Measurements from ENCODE around the gene SDF4.

SDF4 gene

GRCh38 chr1:1226566-1227362 is 5.0 kb downstream of the SDF4 start:
- no peak for DNase-seq

DNA sequence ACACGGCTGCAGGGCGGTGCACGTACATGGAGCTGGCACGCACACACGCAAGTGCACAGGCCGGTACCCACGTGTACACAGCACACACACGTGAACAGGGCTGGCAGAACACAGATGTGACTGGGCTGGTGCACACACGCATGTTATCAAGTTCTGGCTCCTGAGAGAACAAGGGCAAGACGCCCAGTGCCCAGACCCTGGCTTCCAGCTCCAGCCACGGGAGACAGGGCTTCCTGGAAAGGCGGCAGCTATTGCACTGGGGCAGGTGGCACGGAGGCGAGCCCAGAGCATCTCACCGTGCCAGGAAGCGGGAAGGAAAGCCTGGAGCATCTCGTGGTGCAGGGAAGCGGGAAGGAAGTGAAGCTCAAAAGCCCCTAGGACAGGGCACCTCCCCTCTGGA is 5.9 kb downstream of the SDF4 start:
- no peak for DNase-seq

GRCh38 chr1:1225238-1225845 is 6.5 kb downstream of the SDF4 start:
- DNase-seq: no peak

GRCh38 chr1:1223891-1224290 is 7.9 kb downstream of the SDF4 start:
- no peak for DNase-seq

- no peak for DNase-seq
Observed at GRCh38 chr1:1223321-1223720, 8.5 kb downstream of the SDF4 start.

- no peak for DNase-seq
Observed at GRCh38 chr1:1222575-1223225, 9.1 kb downstream of the SDF4 start.

DNA sequence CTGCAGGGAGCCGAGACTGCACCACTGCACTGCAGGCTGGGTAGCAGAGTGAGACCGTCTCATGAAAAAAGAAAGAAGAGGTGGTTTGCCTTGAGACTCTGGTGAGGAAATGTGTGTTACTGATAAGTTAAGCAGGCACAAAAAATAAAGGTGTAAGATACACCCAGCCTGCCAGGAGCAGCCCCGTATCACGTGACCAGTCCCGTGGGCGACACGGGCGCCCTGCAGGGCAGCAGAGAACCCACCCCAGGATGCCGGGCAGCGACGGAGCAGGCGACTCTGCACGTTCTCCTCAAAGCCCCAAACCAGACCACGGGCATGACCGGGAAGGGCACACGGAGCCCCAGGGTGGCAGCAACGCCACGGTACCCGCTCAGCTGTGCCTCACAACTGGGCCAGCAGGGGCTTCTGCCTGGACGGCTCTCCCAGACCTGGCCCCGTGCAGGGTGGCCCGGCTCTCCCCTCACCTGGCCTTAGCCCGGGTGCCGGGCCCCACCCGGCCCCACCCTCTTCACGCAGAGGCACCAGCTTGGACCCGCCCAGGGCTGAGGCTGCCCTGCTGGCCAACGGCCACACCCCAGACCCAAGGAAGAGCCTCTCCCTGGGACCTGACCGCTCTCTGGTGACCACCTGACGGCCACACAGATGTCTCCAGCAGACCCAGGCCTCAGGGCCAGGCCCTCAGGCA is 9.8 kb downstream of the SDF4 start:
- DNase-seq: no peak

DNA sequence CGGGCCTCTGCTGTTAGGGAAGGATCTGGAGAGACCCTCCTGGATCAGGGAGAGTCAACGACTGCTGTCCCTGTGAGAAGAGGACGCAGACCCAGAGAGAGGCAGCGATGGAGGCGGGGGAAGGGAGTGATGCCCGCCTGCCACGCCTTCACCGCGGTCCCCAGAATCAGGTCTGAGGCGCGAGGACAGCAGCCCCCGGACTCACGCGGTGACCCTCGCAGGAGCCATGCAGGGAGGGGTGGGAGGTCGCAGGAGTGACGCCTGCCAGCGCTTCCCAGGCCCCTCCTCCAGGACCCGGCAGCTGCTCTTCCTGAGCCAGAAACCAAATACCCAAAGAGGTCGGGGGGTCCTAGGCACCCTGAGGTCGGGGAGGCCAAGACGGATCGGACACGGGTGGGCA is 11.6 kb downstream of the SDF4 start:
- DNase-seq: no peak

- no peak for DNase-seq
Observed at GRCh38 chr1:1219341-1219740, 12.5 kb downstream of the SDF4 start.

DNA sequence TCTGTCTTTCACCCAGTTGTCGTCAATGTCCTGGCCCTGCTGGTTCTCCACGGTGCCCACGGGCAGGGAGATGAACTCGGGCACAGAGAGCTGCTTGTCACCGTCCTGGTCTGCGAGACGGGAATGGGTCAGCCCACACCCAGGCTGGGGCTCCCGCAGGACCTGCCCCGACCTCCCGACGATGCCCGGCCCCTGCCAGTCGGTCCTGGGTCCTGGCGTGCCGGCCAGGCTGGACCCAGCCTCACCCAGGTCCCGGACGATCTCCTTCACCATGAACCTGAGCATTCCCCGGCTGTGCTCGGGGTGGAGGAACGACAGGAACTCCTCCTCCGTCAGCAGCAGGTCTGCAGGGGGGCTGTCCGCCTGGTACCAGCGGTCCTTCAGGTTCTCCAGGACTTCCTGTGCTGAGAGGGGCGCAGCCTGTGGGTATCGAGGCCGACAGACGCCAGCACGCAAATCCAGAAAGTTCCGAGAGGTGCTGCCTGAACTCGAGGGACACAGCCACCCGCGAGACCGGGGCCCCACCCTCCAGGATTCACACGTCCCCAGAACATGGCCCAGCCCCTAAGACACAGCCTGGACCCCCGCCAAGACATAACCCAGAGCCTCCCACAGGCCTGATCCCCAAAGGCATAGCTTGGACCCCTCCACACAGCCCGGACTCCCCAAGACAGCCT is 13.1 kb downstream of the SDF4 start:
- DNase-seq: no peak

DNA sequence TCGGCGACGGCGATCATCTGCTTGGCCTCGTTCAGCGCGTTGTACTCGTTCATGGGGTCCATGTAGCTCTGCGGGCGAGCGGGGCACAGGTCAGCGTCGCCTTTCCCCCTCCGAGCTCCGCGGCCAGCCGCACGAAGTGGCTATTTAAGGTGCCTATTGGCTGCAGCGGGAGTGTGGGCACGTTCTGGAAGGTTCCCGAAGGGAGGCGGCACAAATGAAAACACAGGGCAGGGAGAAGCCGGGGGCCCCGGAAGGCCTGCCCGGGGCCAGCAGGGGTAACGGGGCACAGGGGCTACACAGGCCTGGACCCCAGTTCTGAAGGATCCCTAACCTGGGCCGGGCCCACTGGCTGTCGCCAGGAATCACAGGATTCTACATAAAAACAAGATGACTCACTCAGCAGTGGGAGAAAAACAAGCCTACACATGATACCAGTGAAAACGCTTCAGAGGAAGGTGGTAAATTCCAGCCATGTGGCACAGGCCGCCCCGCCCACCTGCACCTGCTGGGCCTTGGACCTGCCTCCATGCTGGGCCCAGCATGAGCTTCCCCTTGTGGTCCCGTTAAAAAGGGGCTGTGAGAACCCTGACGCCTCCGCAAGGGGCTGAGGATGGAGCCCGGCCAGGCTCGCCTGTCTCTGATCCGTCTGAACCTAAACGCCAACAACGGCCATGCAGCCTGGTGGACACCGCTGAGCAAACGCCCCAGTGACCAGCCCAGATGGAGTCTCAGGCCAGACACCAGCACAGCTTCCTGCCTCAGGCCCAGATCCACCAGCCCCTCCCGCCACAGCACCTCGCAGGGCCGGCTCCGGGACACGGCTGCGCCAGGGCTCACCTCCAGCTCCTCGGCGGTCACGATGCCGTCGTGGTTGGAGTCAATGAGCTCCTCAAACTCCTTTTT is 13.9 kb downstream of the SDF4 start:
- DNase-seq: no peak

DNA sequence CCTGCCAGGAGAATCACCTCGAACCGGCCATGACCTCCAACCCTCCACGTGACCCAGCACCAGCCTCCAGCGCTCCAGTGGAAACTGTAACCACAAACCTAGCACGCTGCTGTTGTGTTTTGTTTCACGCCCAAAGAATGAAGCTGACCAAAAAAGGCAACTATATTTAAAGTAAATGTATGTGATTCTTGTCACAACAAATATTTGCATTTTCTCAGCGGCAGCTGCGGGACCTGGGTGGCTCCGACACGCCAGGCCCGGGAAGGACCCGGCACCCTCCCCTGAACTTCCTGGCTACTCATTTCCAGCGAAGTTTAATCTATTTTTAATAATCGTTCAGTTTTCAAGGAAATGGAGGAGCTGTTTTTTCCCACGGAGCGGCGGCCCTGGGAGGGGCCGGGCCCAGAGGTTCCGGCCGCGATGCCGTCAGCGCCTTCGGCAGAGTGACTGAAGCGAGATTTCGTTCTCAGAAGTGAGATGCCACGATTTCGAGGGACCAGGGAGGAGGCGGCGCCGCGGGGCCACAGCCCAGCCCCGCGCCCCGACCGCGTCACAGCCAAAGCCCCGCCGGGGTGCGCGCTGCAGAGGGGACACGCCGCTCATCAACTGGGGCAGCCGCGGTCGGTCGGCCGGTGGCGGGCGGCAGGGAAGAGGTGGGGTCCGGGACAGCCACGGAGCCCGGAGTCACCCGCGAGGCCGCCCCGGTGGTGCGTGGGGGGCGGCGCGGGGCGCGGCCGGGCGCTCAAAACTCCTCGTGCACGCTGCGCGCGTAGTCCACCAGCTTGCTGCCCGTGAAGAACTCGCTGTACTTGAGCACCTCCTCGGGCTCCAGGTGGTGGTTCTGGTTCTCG is 14.8 kb downstream of the SDF4 start:
- DNase-seq: no peak

DNA sequence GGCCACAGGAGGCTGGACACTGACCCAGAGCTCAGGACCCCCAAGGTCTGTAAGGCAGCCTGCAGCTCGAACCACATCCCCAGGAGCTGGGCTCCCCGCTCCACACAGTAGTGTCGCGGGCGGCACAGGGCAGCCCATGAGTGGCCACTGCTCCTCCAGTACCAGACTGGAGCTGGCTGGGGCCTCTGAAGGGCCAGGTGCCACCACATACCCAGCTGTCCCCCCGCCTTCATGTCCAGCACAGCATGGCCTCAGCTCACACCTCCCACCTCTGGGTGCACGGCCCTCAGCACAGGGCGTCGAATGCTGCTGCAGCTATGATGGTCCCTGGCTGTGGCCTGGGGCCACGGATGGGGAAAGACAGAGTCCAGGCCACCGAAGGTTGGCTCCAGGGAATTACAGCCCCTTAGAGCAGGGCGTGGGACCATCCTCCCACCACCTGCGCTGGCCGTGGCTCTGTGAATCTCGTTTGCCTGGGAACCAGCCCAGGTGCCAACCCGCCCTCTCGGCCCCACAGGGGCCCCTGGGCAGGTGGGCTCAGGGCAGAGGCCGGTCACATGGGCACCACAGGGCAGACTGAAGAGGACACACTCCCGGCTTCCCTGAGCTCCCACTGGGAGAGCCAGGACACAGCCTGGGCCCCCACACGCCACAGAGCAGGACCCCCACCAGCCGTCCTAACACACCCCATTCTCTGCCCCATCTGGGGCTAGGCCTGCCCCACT is 15.8 kb downstream of the SDF4 start:
- DNase-seq: no peak

DNA sequence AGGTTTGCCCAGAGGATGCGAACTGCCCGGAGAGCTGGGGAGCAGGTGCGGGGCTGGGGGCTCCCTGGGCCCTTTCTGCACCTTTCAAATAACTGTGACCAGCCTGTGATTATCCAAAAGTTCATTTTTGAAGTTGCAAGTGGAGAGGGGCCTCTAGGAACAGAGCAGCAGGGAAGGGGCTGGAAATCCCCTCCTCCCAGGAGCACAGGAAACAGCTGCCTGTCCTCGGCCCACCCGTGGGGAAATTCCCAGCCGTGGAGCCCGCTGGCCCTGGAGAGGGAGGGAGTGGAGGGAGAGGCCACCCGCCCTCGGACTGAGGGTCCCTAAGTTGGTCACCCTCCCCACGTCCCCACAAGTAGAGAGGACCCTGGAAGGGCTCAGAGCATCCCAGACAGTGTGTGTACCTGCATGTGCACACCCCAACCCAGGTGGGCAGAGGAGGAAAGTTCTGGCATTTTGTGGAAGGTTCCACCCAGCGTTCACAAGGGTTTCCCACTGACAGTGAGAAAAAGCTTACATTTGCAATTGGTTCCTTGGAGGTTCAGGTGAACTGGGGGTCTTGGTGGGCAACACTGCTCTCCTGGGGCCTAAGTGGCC is 16.6 kb downstream of the SDF4 start:
- no peak for DNase-seq

- DNase-seq: no peak
Observed at GRCh38 chr1:1213345-1214265, 18.2 kb downstream of the SDF4 start, which contains the start of gene TNFRSF4. TSS of gene TNFRSF4 (minus strand) at chr1:1214153. CDS start at chr1:1214127, 26 bp downstream.

- DNase-seq: no peak
Observed at GRCh38 chr1:1212780-1213344, 18.9 kb downstream of the SDF4 start.

GRCh38 chr1:1211541-1212441 is 20.0 kb downstream of the SDF4 start:
- no peak for DNase-seq
